ENCODE results near the gene JMJD6.

GRCh38 chr17:76701471-76701967, 24.9 kb downstream of the JMJD6 start:
- TF ChIP-seq CTCF (conservative IDR thresholded peaks at IDR 0.05; ENCODE audit: low read length) (no peak), EZH2phosphoT487 (IDR thresholded peaks at IDR 0.05; ENCODE audit: borderline replicate concordance, low read depth, low read length) (no peak)
